ENCODE data around the gene UBASH3B.
"Not testable (repeated sequence)": the region's sequence is repeated elsewhere in the genome, so short reads cannot be mapped to it uniquely, and the experiment has no call there.

UBASH3B gene, protein sequence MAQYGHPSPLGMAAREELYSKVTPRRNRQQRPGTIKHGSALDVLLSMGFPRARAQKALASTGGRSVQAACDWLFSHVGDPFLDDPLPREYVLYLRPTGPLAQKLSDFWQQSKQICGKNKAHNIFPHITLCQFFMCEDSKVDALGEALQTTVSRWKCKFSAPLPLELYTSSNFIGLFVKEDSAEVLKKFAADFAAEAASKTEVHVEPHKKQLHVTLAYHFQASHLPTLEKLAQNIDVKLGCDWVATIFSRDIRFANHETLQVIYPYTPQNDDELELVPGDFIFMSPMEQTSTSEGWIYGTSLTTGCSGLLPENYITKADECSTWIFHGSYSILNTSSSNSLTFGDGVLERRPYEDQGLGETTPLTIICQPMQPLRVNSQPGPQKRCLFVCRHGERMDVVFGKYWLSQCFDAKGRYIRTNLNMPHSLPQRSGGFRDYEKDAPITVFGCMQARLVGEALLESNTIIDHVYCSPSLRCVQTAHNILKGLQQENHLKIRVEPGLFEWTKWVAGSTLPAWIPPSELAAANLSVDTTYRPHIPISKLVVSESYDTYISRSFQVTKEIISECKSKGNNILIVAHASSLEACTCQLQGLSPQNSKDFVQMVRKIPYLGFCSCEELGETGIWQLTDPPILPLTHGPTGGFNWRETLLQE

DNA sequence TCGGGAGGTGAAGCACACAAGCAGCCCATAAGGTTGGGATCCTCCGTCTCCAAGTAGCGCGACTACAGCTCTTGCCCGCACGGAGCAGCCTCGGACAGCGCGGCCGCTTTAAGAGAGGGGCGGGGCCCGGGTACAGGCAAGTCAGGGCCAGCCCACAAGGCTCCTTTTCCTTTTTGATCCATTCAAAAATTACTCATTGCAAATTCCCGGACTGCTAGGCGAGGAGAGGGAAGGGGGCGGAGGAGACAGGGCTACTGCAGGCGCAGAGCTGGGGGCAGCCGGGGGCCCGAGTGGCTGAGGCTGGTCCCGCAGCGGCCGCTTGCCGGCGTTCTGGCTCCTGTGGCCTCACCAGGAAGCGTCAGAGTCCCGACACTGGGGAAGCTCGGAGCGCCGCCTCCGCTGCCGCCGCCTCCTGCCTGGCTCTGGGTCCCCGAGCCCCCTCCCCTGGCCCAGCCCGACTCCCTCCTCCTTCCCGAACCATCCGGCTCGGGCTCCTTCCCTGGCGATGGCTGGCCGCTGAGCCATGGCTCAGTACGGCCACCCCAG is at the start of gene UBASH3B:
UBASH3B (plus strand) TSS at position 196 of the 546 bp plus-strand sequence; CDS start at position 524, 328 bp downstream.
- peak; percentile 93 for DNase-seq (ENCODE audit: low read depth)
- Histone ChIP-seq H3K4me3 (ENCODE audit: low read length) (peak within 1 kb of the TSS; percentile 85), H3K9me3 (ENCODE audit: control insufficient read depth, low read length) (no peaks in the 10 kb centered on the region), H3K9ac (ENCODE audit: low read length) (peak within 1 kb of the TSS; percentile 87), H3K36me3 (ENCODE audit: control insufficient read depth, insufficient read depth, low read length, severe bottlenecking) (no peaks in the 10 kb centered on the region), H3K4me1 (ENCODE audit: control insufficient read depth, insufficient read depth, low read length) (peaks cover 19% of the 10 kb centered on the region), H3K27me3 (replicated peaks; ENCODE audit: control insufficient read depth, insufficient read depth, low read length) (no peaks in the 10 kb centered on the region)

DNA sequence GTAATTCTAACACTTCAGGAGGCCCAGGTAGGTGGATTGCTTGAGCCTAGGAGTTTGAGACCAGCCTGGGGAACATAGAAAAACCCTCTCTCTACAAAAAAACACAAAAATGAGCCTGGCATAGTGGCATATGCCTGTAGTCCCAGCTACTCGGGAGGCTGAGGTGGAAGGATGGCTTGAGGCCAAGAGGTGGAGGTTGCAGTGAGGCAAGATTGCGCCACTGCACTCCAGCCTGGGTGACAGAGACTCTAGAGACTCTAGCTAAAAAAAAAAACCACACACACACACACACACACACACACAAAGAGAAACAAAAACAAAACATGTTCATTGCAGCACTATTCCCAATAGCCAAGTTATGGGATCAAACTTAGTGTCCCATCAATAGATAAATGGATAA is 48.4 kb upstream of the UBASH3B start:
- H3K36me3 ChIP-seq (ENCODE audit: control insufficient read depth, insufficient read depth, low read length, severe bottlenecking); H3K9me3 ChIP-seq (ENCODE audit: control insufficient read depth, low read length); H3K9ac ChIP-seq (ENCODE audit: low read length); DNase-seq (ENCODE audit: low read depth); H3K4me3 ChIP-seq (ENCODE audit: low read length); H3K27me3 ChIP-seq (replicated peaks; ENCODE audit: control insufficient read depth, insufficient read depth, low read length): not testable (repeated sequence)
- H3K4me1 ChIP-seq (ENCODE audit: control insufficient read depth, insufficient read depth, low read length): peaks cover 11% of the 10 kb centered on the region

DNA sequence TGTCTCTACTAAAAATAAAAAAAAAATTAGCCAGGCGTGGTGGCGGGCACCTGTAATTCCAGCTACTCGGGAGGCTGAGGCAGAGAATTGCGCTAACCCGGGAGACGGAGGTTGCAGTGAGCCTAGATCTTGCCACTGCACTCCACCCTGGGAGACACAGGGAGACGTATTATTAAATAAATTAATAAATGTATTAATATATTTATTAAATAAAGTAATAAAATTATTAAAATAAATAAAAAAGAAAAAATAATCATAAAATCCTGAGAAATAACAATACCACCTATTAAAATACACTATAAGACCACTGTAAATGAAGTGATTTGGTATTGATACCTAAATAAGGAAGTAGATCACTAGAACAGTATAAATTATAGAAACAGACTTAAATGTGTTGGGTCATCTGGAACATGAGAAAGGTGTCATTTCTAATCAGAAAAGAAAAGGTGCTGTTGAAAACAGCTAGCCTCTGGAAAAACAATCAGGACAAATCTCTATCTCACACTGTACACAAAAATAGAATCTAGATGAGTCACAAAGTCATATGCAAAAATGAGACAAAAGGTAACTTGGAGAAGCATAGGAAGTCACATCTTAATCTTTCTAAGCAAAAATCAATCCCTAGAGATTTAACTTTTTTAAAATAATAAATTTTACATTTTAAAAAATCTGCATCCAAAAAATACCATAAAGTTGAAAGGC is 43.2 kb upstream of the UBASH3B start:
- H3K9me3 ChIP-seq (ENCODE audit: control insufficient read depth, low read length): no peaks in the 10 kb centered on the region
- H3K4me3 ChIP-seq (ENCODE audit: low read length): no peak overlapping the region
- no peak for DNase-seq (ENCODE audit: low read depth)
- H3K36me3 ChIP-seq (ENCODE audit: control insufficient read depth, insufficient read depth, low read length, severe bottlenecking): no peaks in the 10 kb centered on the region
- no peaks in the 10 kb centered on the region for H3K4me1 ChIP-seq (ENCODE audit: control insufficient read depth, insufficient read depth, low read length)
- no peak overlapping the region for H3K9ac ChIP-seq (ENCODE audit: low read length)
- peaks cover 4% of the 10 kb centered on the region for H3K27me3 ChIP-seq (replicated peaks; ENCODE audit: control insufficient read depth, insufficient read depth, low read length)

GRCh38 chr11:122616718-122617117 is 38.8 kb upstream of the UBASH3B start:
- Histone ChIP-seq H3K27me3 (replicated peaks; ENCODE audit: control insufficient read depth, insufficient read depth, low read length) (peaks cover 4% of the 10 kb centered on the region), H3K4me3 (ENCODE audit: low read length) (no peak overlapping the region), H3K9ac (ENCODE audit: low read length) (no peak overlapping the region), H3K4me1 (ENCODE audit: control insufficient read depth, insufficient read depth, low read length) (no peaks in the 10 kb centered on the region), H3K9me3 (ENCODE audit: control insufficient read depth, low read length) (peaks cover 8% of the 10 kb centered on the region), H3K36me3 (ENCODE audit: control insufficient read depth, insufficient read depth, low read length, severe bottlenecking) (no peaks in the 10 kb centered on the region)
- DNase-seq (ENCODE audit: low read depth): no peak

GRCh38 chr11:122617297-122617696 is 38.2 kb upstream of the UBASH3B start:
- Histone ChIP-seq H3K9ac (ENCODE audit: low read length) (no peak overlapping the region), H3K27me3 (replicated peaks; ENCODE audit: control insufficient read depth, insufficient read depth, low read length) (peaks cover 4% of the 10 kb centered on the region), H3K9me3 (ENCODE audit: control insufficient read depth, low read length) (peaks cover 8% of the 10 kb centered on the region), H3K36me3 (ENCODE audit: control insufficient read depth, insufficient read depth, low read length, severe bottlenecking) (no peaks in the 10 kb centered on the region), H3K4me1 (ENCODE audit: control insufficient read depth, insufficient read depth, low read length) (no peaks in the 10 kb centered on the region), H3K4me3 (ENCODE audit: low read length) (no peak overlapping the region)
- no peak for DNase-seq (ENCODE audit: low read depth)

DNA sequence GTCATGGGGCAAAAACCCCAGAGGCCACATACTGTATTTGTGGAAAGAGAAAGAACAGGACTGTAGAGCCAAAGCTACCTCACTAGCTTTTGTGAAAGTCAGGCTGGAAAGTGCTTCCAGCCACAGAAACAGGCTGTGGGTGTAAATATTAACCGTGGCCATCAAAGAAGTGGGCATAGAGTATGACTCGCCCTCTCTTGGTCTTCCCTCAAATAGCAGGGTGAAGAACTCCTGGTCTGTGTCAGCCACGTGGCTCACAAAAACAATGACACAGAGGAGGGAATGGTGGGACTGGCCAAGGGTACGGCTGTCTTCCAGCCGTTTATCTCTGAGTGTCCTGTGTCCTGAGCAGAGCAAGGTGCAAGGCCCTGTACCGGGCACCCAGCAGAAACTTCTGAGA is 37.6 kb upstream of the UBASH3B start:
- Histone ChIP-seq H3K9me3 (ENCODE audit: control insufficient read depth, low read length) (peaks cover 8% of the 10 kb centered on the region), H3K4me1 (ENCODE audit: control insufficient read depth, insufficient read depth, low read length) (no peaks in the 10 kb centered on the region), H3K9ac (ENCODE audit: low read length) (no peak overlapping the region), H3K4me3 (ENCODE audit: low read length) (no peak overlapping the region), H3K36me3 (ENCODE audit: control insufficient read depth, insufficient read depth, low read length, severe bottlenecking) (no peaks in the 10 kb centered on the region), H3K27me3 (replicated peaks; ENCODE audit: control insufficient read depth, insufficient read depth, low read length) (peaks cover 4% of the 10 kb centered on the region)
- no peak for DNase-seq (ENCODE audit: low read depth)

- Histone ChIP-seq H3K4me3 (ENCODE audit: low read length) (no peak overlapping the region), H3K9ac (ENCODE audit: low read length) (no peak overlapping the region), H3K36me3 (ENCODE audit: control insufficient read depth, insufficient read depth, low read length, severe bottlenecking) (no peaks in the 10 kb centered on the region), H3K27me3 (replicated peaks; ENCODE audit: control insufficient read depth, insufficient read depth, low read length) (peaks cover 4% of the 10 kb centered on the region), H3K9me3 (ENCODE audit: control insufficient read depth, low read length) (peaks cover 8% of the 10 kb centered on the region), H3K4me1 (ENCODE audit: control insufficient read depth, insufficient read depth, low read length) (no peaks in the 10 kb centered on the region)
- DNase-seq (ENCODE audit: low read depth): no peak
Measured at GRCh38 chr11:122618927-122619326, 36.6 kb upstream of the UBASH3B start.

GRCh38 chr11:122619757-122620156 is 35.8 kb upstream of the UBASH3B start:
- no peaks in the 10 kb centered on the region for H3K27me3 ChIP-seq (replicated peaks; ENCODE audit: control insufficient read depth, insufficient read depth, low read length)
- H3K4me3 ChIP-seq (ENCODE audit: low read length): no peak overlapping the region
- DNase-seq (ENCODE audit: low read depth): no peak
- H3K4me1 ChIP-seq (ENCODE audit: control insufficient read depth, insufficient read depth, low read length): no peaks in the 10 kb centered on the region
- peaks cover 8% of the 10 kb centered on the region for H3K9me3 ChIP-seq (ENCODE audit: control insufficient read depth, low read length)
- no peak overlapping the region for H3K9ac ChIP-seq (ENCODE audit: low read length)
- no peaks in the 10 kb centered on the region for H3K36me3 ChIP-seq (ENCODE audit: control insufficient read depth, insufficient read depth, low read length, severe bottlenecking)

- DNase-seq (ENCODE audit: low read depth); H3K4me3 ChIP-seq (ENCODE audit: low read length); H3K9ac ChIP-seq (ENCODE audit: low read length); H3K9me3 ChIP-seq (ENCODE audit: control insufficient read depth, low read length); H3K36me3 ChIP-seq (ENCODE audit: control insufficient read depth, insufficient read depth, low read length, severe bottlenecking); H3K27me3 ChIP-seq (replicated peaks; ENCODE audit: control insufficient read depth, insufficient read depth, low read length); H3K4me1 ChIP-seq (ENCODE audit: control insufficient read depth, insufficient read depth, low read length): not testable (repeated sequence)
Measured at GRCh38 chr11:122625501-122625900, 30.0 kb upstream of the UBASH3B start.

DNA sequence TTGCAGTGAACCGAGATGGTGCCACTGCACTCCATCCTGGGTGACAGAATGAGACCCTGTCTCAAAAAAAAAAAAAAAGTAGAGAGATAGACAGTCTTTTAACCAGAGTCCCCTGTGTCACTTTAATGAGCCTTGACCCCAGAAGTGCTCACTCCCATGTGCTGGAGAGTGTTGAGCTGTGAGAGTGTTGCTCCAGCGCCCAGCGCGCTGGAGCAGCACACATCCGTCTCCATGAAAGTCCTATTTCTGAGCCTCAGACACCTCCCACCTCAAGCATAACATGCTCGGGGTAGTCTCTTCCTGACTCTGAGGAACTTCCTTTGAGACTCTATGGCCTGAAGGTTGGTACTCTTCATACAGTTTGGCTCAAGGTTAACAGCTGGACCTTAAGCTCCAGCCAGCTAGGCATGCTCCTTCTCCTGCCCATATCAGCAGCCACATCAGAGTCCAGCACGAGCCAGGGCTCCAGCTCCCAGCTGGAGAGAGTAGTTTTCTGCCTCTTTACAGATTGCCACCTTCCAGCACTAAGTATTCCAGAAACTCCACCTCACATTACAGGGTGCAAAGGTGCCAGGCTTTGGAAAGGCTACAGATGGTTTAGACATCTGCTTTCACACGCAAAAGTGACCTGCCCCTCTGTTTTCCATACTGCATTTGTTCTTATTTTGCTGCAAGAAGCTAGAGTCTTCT is 29.4 kb upstream of the UBASH3B start:
- Histone ChIP-seq H3K27me3 (replicated peaks; ENCODE audit: control insufficient read depth, insufficient read depth, low read length) (peaks cover 6% of the 10 kb centered on the region), H3K4me3 (ENCODE audit: low read length) (no peak overlapping the region), H3K9me3 (ENCODE audit: control insufficient read depth, low read length) (no peaks in the 10 kb centered on the region), H3K4me1 (ENCODE audit: control insufficient read depth, insufficient read depth, low read length) (peaks cover 3% of the 10 kb centered on the region), H3K9ac (ENCODE audit: low read length) (no peak overlapping the region), H3K36me3 (ENCODE audit: control insufficient read depth, insufficient read depth, low read length, severe bottlenecking) (no peaks in the 10 kb centered on the region)
- no peak for DNase-seq (ENCODE audit: low read depth)

Data from adipocyte (in vitro differentiated cells).